Gastroesophageal sphincter (tissue), 3 donors: ENCODE measurements around the gene GLIPR1L2.

Experiments used
- CTCF ChIP-seq, 4 experiments: fragments of 200-600 bp in 2 of 4; fragments of 450-650 bp in 2 of 4; sonication (generic) in 1 of 4; IDR thresholded peaks; one replicate each; pipeline ENCODE4 v1.5.1; 2017 to 2019; ENCODE audit warnings: antibody characterized with exemption in 4 of 4, mild to moderate bottlenecking in 2 of 4, moderate library complexity in 2 of 4
- EP300 ChIP-seq: sonication (generic); formaldehyde crosslinking; IDR thresholded peaks from one replicate; pipeline ENCODE4 v1.6.1; 2017; ENCODE audit warnings: antibody characterized with exemption, mild to moderate bottlenecking
- POLR2A ChIP-seq, 2 donors: fragments of 450-650 bp; IDR thresholded peaks; one replicate each; pipeline ENCODE4 v1.6.1; 2017; ENCODE audit warnings: antibody characterized with exemption in 2 of 2, mild to moderate bottlenecking in 2 of 2, moderate library complexity in 1 of 2
- POLR2AphosphoS5 ChIP-seq: sonication (generic); formaldehyde crosslinking; IDR thresholded peaks from one replicate; pipeline ENCODE4 v1.6.1; 2017; ENCODE audit warnings: antibody characterized with exemption

GRCh38 chr12:75350413-75350812 lies 40.5 kb upstream of the GLIPR1L2 start:
- TF ChIP-seq CTCF (IDR thresholded peaks at IDR 0.05): no peak
- no peak for TF ChIP-seq POLR2AphosphoS5
- TF ChIP-seq EP300: no peak
- TF ChIP-seq POLR2A (IDR thresholded peaks at IDR 0.05): no peak
